Ovary (tissue), 3 donors: ENCODE measurements around the gene KMT2D.

ENCODE experiments used
- CTCF ChIP-seq, 3 donors: fragments of 450-650 bp in 2 of 3; fragments of 200-600 bp in 1 of 3; IDR thresholded peaks; one replicate each; pipeline versions ENCODE4 v1.5.1 to v1.8.0; 2016 to 2022; ENCODE audit warnings: antibody characterized with exemption in 3 of 3, mild to moderate bottlenecking in 1 of 3
- POLR2A ChIP-seq: fragments of 450-650 bp; IDR thresholded peaks from one replicate; pipeline ENCODE4 v1.6.1; 2017; ENCODE audit warnings: antibody characterized with exemption, mild to moderate bottlenecking, moderate library complexity
- donor health status: DM: no; HTN: no; CAD: no.

GRCh38 chr12:49030714-49031572 is 29.7 kb downstream of the KMT2D start:
- TF ChIP-seq CTCF (IDR thresholded peaks at IDR 0.05) (no peak), POLR2A (no peak)
